Testis (tissue), 2 donors: ENCODE data around the gene ERMARD.

Source experiments
- CTCF ChIP-seq, 3 experiments: fragments of 450-650 bp in 2 of 3; fragments of 200-600 bp in 1 of 3; sonication (generic) in 1 of 3; IDR thresholded peaks; one replicate each; pipeline ENCODE4 v1.5.1; 2016 to 2019; ENCODE audit warnings: antibody characterized with exemption in 3 of 3, mild to moderate bottlenecking in 2 of 3, moderate library complexity in 1 of 3
- POLR2A ChIP-seq: fragments of 450-650 bp; IDR thresholded peaks from one replicate; pipeline ENCODE4 v1.6.1; 2017; ENCODE audit warnings: antibody characterized with exemption, mild to moderate bottlenecking, moderate library complexity

- no peak for TF ChIP-seq CTCF (IDR thresholded peaks at IDR 0.05)
- no peak for TF ChIP-seq POLR2A
Observed at GRCh38 chr6:169828176-169828575, 76.8 kb downstream of the ERMARD start.
